ENCODE results near the gene SYNCRIP. TPM values are rescaled to one million over a fixed set of nuclear protein-coding genes. Genes with fewer than 3 reads are reported as not detected.

SYNCRIP gene
- total RNA-seq, 6 experiments from 2014 or later: 122 to 139 (median 133) TPM

- Mint-ChIP-seq H3K9me3 (no peaks in the 10 kb centered on the region), H3K27ac (no peak overlapping the region), H3K27me3 (ENCODE audit: insufficient read depth) (no peaks in the 10 kb centered on the region; the same call in none of the 2 replicates), H3K36me3 (ENCODE audit: low read depth) (peaks cover 7% of the 10 kb centered on the region), H3K4me1 (ENCODE audit: low read depth) (peaks cover 5% of the 10 kb centered on the region; the same call in 1 of the 2 replicates), H3K4me3 (no peak overlapping the region)
- no peak for DNase-seq
- TF ChIP-seq CTCF (IDR thresholded peaks at IDR 0.05): no peak
Observed at GRCh38 chr6:85602100-85602499, 40.6 kb downstream of the SYNCRIP start.

- Mint-ChIP-seq H3K9me3 (no peaks in the 10 kb centered on the region), H3K27me3 (ENCODE audit: insufficient read depth) (no peaks in the 10 kb centered on the region; the same call in none of the 2 replicates), H3K27ac (peak overlapping the region; percentile 34; the same call in 1 of the 2 replicates), H3K36me3 (ENCODE audit: low read depth) (peaks cover 7% of the 10 kb centered on the region), H3K4me3 (no peak overlapping the region), H3K4me1 (ENCODE audit: low read depth) (peaks cover 10% of the 10 kb centered on the region)
- TF ChIP-seq CTCF (IDR thresholded peaks at IDR 0.05): no peak
- DNase-seq: no peak
Observed at GRCh38 chr6:85600713-85601313, 41.9 kb downstream of the SYNCRIP start.

- peak; percentile 18 for DNase-seq
- Mint-ChIP-seq H3K9me3 (peaks cover 7% of the 10 kb centered on the region; the same call in 1 of the 2 replicates), H3K4me1 (ENCODE audit: low read depth) (peaks cover 54% of the 10 kb centered on the region)
Observed at GRCh38 chr6:85594197-85594930, 48.3 kb downstream of the SYNCRIP start.

GRCh38 chr6:85593438-85594196 lies 49.1 kb downstream of the SYNCRIP start, which contains the start of gene SNX14:
TSS of gene SNX14 (minus strand) at chr6:85593858. CDS start at chr6:85593718, 140 bp downstream.
- Mint-ChIP-seq H3K4me1 (ENCODE audit: low read depth) (peaks cover 55% of the 10 kb centered on the region), H3K27ac (peak within 1 kb of the TSS; percentile 95), H3K9me3 (peaks cover 7% of the 10 kb centered on the region; the same call in 1 of the 2 replicates), H3K36me3 (ENCODE audit: low read depth) (peaks cover 32% of the 10 kb centered on the region), H3K4me3 (peak within 1 kb of the TSS; percentile 96), H3K27me3 (ENCODE audit: insufficient read depth) (no peaks in the 10 kb centered on the region)
- TF ChIP-seq CTCF (IDR thresholded peaks at IDR 0.05): peak; percentile 10; the same call in 1 of the 2 replicates
- DNase-seq: peak; percentile 98

More at GRCh38 chr6:85594197-85594930, 48.3 kb downstream of the SYNCRIP start:
- peak overlapping the region; percentile 96 for H3K4me3 Mint-ChIP-seq
- TF ChIP-seq CTCF (IDR thresholded peaks at IDR 0.05): no peak
- H3K27ac Mint-ChIP-seq: peak overlapping the region; percentile 95
- peaks cover 27% of the 10 kb centered on the region for H3K36me3 Mint-ChIP-seq (ENCODE audit: low read depth)
- no peaks in the 10 kb centered on the region; the same call in 1 of the 2 replicates for H3K27me3 Mint-ChIP-seq (ENCODE audit: insufficient read depth)

- Mint-ChIP-seq H3K4me3 (peak overlapping the region; percentile 96), H3K27ac (peak overlapping the region; percentile 95), H3K9me3 (peaks cover 7% of the 10 kb centered on the region; the same call in 1 of the 2 replicates), H3K36me3 (ENCODE audit: low read depth) (peaks cover 36% of the 10 kb centered on the region), H3K4me1 (ENCODE audit: low read depth) (peaks cover 55% of the 10 kb centered on the region), H3K27me3 (ENCODE audit: insufficient read depth) (no peaks in the 10 kb centered on the region)
- TF ChIP-seq CTCF (IDR thresholded peaks at IDR 0.05): no peak
- DNase-seq: no peak
Observed at GRCh38 chr6:85592033-85592432, 50.7 kb downstream of the SYNCRIP start.
